H9 (cell line): Measurements from ENCODE around the gene PLCB1. TPM values are rescaled to one million over a fixed set of nuclear protein-coding genes. Genes with fewer than 3 reads are reported as not detected.

Source experiments
- DNase-seq: peaks from one replicate; pipeline ENCODE4 v3.0.0-alpha.2; 2017
- H2AFZ ChIP-seq: one replicate; pipeline ENCODE4 v1.6.1; 2013; ENCODE audit warnings: mild to moderate bottlenecking, low read length, control low read depth, moderate library complexity
- H2AK5ac ChIP-seq: 2 replicates; pipeline ENCODE4 v1.6.1; 2013; ENCODE audit warnings: low read length, control low read depth, mixed read lengths; ENCODE audit not compliant: insufficient read length
- H2BK120ac ChIP-seq: one replicate; pipeline ENCODE4 v1.6.1; 2013; ENCODE audit warnings: low read depth, mild to moderate bottlenecking, low read length, control low read depth, inconsistent platforms; ENCODE audit not compliant: poor library complexity, severe bottlenecking
- H2BK12ac ChIP-seq: 2 replicates; pipeline ENCODE4 v1.6.1; 2013; ENCODE audit warnings: low read length, control low read depth, mixed read lengths, low read depth; ENCODE audit not compliant: insufficient read length
- H2BK15ac ChIP-seq: 2 replicates; pipeline ENCODE4 v1.6.1; 2013; ENCODE audit warnings: low read depth, low read length, control low read depth
- H2BK20ac ChIP-seq: one replicate; pipeline ENCODE4 v1.6.1; 2013; ENCODE audit warnings: low read depth, mild to moderate bottlenecking, low read length, control low read depth, inconsistent platforms; ENCODE audit not compliant: poor library complexity, severe bottlenecking
- H2BK5ac ChIP-seq: 2 replicates; pipeline ENCODE4 v1.6.1; 2013; ENCODE audit warnings: low read length, control low read depth, mixed read lengths; ENCODE audit not compliant: insufficient read length
- H3K14ac ChIP-seq: 2 replicates; pipeline ENCODE4 v1.6.1; 2013; ENCODE audit warnings: low read length, control low read depth; ENCODE audit not compliant: insufficient read depth
- H3K18ac ChIP-seq: 2 replicates; pipeline ENCODE4 v1.6.1; 2013; ENCODE audit warnings: low read depth, mild to moderate bottlenecking, mixed read lengths, low read length, control low read depth; ENCODE audit not compliant: insufficient read length
- H3K23ac ChIP-seq: 2 replicates; pipeline ENCODE4 v1.6.1; 2013; ENCODE audit warnings: low read length, control low read depth, mixed read lengths, low read depth; ENCODE audit not compliant: insufficient read length
- H3K23me2 ChIP-seq: 2 replicates; pipeline ENCODE4 v1.6.1; 2013; ENCODE audit warnings: low read depth, mild to moderate bottlenecking, mixed read lengths, low read length, control low read depth; ENCODE audit not compliant: insufficient read length, poor library complexity, severe bottlenecking
- H3K27ac ChIP-seq: 2 replicates; pipeline ENCODE4 v1.5.1; 2013; ENCODE audit warnings: low read length, control low read depth, mixed read lengths, low read depth; ENCODE audit not compliant: insufficient read length
- H3K27me3 ChIP-seq: 2 replicates; pipeline ENCODE4 v1.6.1; 2013; ENCODE audit warnings: low read length, control low read depth, inconsistent platforms; ENCODE audit not compliant: insufficient read depth
- H3K4ac ChIP-seq: 2 replicates; pipeline ENCODE4 v1.6.1; 2013; ENCODE audit warnings: low read depth, mild to moderate bottlenecking, control low read depth, inconsistent platforms, low read length, moderate library complexity
- H3K4me1 ChIP-seq: 2 replicates; pipeline ENCODE4 v1.6.1; 2013; ENCODE audit warnings: low read length, control low read depth, inconsistent platforms; ENCODE audit not compliant: insufficient read depth
- H3K4me2 ChIP-seq: 2 replicates; pipeline ENCODE4 v1.6.1; 2013; ENCODE audit warnings: low read length, control low read depth, mixed read lengths; ENCODE audit not compliant: insufficient read length, insufficient read depth
- H3K56ac ChIP-seq: 2 replicates; pipeline ENCODE4 v1.6.1; 2013; ENCODE audit warnings: low read depth, mild to moderate bottlenecking, mixed read lengths, low read length, control low read depth; ENCODE audit not compliant: insufficient read length
- H3K79me1 ChIP-seq: 2 replicates; pipeline ENCODE4 v1.6.1; 2013; ENCODE audit warnings: low read depth, mild to moderate bottlenecking, moderate library complexity, low read length, control low read depth, inconsistent platforms; ENCODE audit not compliant: insufficient read depth, poor library complexity, severe bottlenecking
- H3K79me2 ChIP-seq: 2 replicates; pipeline ENCODE4 v1.6.1; 2013; ENCODE audit warnings: low read length, control low read depth, inconsistent platforms; ENCODE audit not compliant: insufficient read depth
- H3K9ac ChIP-seq: 2 replicates; pipeline ENCODE4 v1.6.1; 2013; ENCODE audit warnings: low read length, control low read depth, mixed read lengths; ENCODE audit not compliant: insufficient read length; ENCODE audit errors: extremely low read depth
- H3K9me3 ChIP-seq: one replicate; pipeline ENCODE4 v1.6.1; 2013; ENCODE audit warnings: low read depth, low read length, inconsistent platforms; ENCODE audit not compliant: control insufficient read depth
- H3T11ph ChIP-seq: one replicate; pipeline ENCODE4 v1.6.1; 2013; ENCODE audit warnings: mild to moderate bottlenecking, low read length, control low read depth, inconsistent platforms
- H4K20me1 ChIP-seq: one replicate; pipeline ENCODE4 v1.6.1; 2013; ENCODE audit not compliant: control insufficient read depth, insufficient read length, insufficient read depth
- H4K5ac ChIP-seq: 2 replicates; pipeline ENCODE4 v1.6.1; 2013; ENCODE audit warnings: low read depth, mild to moderate bottlenecking, mixed read lengths, low read length, control low read depth; ENCODE audit not compliant: insufficient read length
- H4K8ac ChIP-seq: replicated peaks from 2 replicates; pipeline ENCODE4 v1.6.1; 2013; ENCODE audit warnings: low read length, control low read depth, mixed read lengths, low read depth; ENCODE audit not compliant: insufficient read length
- H4K91ac ChIP-seq: 2 replicates; pipeline ENCODE4 v1.6.1; 2013; ENCODE audit warnings: low read depth, mild to moderate bottlenecking, moderate library complexity, mixed read lengths, low read length, control low read depth; ENCODE audit not compliant: insufficient read length
- H3K27ac Mint-ChIP-seq, 3 experiments: 2 replicates in 2 of 3; 3 replicates in 1 of 3; pipeline ENCODE4 v1.8.0; 2020 to 2021; ENCODE audit warnings: mixed read lengths in 3 of 3, mild to moderate bottlenecking in 1 of 3, moderate library complexity in 1 of 3
- H3K27me3 Mint-ChIP-seq: 2 replicates; pipeline ENCODE4 v1.8.0; 2021; ENCODE audit warnings: low read depth, mild to moderate bottlenecking, moderate library complexity, mixed read lengths
- H3K36me3 Mint-ChIP-seq, 3 experiments: 2 replicates in 2 of 3; 3 replicates in 1 of 3; pipeline ENCODE4 v1.8.0; 2020 to 2021; ENCODE audit warnings: low read depth in 3 of 3, mixed read lengths in 3 of 3; ENCODE audit not compliant: insufficient read depth in 1 of 3
- H3K4me1 Mint-ChIP-seq, 2 experiments: 2 replicates each; pipeline ENCODE4 v1.8.0; 2020; ENCODE audit warnings: mixed read lengths in 2 of 2
- H3K4me3 Mint-ChIP-seq, 2 experiments: 2 replicates in 1 of 2; 3 replicates in 1 of 2; pipeline ENCODE4 v1.8.0; 2020 to 2021; ENCODE audit warnings: mild to moderate bottlenecking in 2 of 2, mixed read lengths in 2 of 2, moderate library complexity in 1 of 2
- H3K9me3 Mint-ChIP-seq, 2 experiments: 2 replicates in 1 of 2; 3 replicates in 1 of 2; pipeline ENCODE4 v1.8.0; 2020; ENCODE audit warnings: mild to moderate bottlenecking in 2 of 2, mixed read lengths in 2 of 2, moderate library complexity in 1 of 2
- WGBS: extraction: QIAGEN DNeasy Blood & Tissue Kit; methylation state at CpG from one replicate; pipeline ENCODE4 v1.1.7; 2013; ENCODE audit warnings: missing lambda C conversion rate, low lambda C conversion rate, mixed read lengths; ENCODE audit not compliant: insufficient read length; ENCODE audit errors: extremely low coverage; 5-methylcytosine and 5-hydroxymethylcytosine counted together
- total RNA-seq: library from RNA; stranded (reverse); gene quantifications from 2 replicates; pipeline ENCODE4 v1.2.1, GENCODE V29; 2021
- TF ChIP-seq, protein P1 (sequence below): fragments of 200-600 bp; sonication (generic); conservative IDR thresholded peaks from 3 replicates; pipeline ENCODE4 v1.8.0; 2021; ENCODE audit warnings: antibody characterized with exemption, mild to moderate bottlenecking

The PLCB1 gene
- total RNA-seq, 1 experiment from 2014 or later, result 11.5 TPM

DNA sequence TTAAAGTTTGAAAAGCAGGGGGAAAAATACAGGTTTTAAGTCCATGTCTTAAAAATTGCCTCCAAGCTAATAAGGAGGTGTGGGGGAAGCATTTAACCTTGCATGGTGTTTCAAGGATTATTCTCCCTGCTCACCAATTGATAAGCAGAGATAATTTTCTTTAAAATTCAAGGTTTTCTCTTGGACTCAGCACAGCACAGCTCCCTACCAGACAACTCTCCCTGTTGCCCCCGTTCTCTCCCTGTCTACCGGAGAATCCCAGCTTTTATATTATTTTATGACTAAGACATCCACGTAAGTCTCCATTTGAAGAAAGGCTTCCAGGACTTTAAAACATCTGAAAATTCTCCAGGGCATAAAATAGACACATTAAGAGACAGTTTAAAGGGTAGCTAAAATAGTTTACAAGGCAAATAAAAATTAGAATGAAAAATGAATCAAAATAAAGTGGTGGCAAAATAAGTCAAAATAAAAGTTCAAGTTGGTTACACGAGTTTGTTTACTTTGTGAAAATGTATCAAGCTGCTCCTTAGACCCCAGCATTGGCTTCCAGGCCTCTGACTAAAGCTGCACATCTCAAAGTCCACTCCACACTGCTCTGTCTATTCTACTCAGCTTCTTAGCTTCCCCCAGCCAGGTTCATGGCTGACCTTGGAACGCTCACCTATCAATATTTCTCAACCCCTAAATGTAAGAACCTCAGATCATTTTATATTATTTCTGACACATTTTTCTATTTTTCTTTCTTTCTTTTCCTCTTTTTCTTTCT is 748.2 kb downstream of the PLCB1 start:
- no peak overlapping the region for H3K9ac ChIP-seq
- no peaks in the 10 kb centered on the region for H3K23me2 ChIP-seq
- no peaks in the 10 kb centered on the region for H3K27me3 ChIP-seq
- H3K14ac ChIP-seq, result no peak overlapping the region
- H3K27ac ChIP-seq, result no peak overlapping the region
- H4K8ac ChIP-seq, result no peak overlapping the region
- H4K5ac ChIP-seq, result no peak overlapping the region
- H3K9me3 Mint-ChIP-seq, result no peaks in the 10 kb centered on the region
- no peaks in the 10 kb centered on the region for H3K27me3 Mint-ChIP-seq
- no peak overlapping the region for H3K4me3 Mint-ChIP-seq
- no peaks in the 10 kb centered on the region for H3K9me3 ChIP-seq
- TF ChIP-seq, protein P1, sequence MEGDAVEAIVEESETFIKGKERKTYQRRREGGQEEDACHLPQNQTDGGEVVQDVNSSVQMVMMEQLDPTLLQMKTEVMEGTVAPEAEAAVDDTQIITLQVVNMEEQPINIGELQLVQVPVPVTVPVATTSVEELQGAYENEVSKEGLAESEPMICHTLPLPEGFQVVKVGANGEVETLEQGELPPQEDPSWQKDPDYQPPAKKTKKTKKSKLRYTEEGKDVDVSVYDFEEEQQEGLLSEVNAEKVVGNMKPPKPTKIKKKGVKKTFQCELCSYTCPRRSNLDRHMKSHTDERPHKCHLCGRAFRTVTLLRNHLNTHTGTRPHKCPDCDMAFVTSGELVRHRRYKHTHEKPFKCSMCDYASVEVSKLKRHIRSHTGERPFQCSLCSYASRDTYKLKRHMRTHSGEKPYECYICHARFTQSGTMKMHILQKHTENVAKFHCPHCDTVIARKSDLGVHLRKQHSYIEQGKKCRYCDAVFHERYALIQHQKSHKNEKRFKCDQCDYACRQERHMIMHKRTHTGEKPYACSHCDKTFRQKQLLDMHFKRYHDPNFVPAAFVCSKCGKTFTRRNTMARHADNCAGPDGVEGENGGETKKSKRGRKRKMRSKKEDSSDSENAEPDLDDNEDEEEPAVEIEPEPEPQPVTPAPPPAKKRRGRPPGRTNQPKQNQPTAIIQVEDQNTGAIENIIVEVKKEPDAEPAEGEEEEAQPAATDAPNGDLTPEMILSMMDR, result no peak
- H3K4me1 Mint-ChIP-seq, result no peaks in the 10 kb centered on the region
- H2BK5ac ChIP-seq, result no peak overlapping the region
- no CpG with 5 or more reads among the region's 5 CpGs for WGBS
- H3K56ac ChIP-seq, result no peak overlapping the region
- no peak overlapping the region for H2BK20ac ChIP-seq
- H3K4ac ChIP-seq, result no peak overlapping the region
- H3K79me1 ChIP-seq, result no peaks in the 10 kb centered on the region
- no peaks in the 10 kb centered on the region for H3K36me3 Mint-ChIP-seq
- no peaks in the 10 kb centered on the region for H3K4me1 ChIP-seq
- no peak overlapping the region for H4K91ac ChIP-seq
- no peak overlapping the region; a peak in 3 of 7 replicates for H3K27ac Mint-ChIP-seq
- DNase-seq, result no peak
- no peak overlapping the region for H3K4me2 ChIP-seq
- no peaks in the 10 kb centered on the region for H3K79me2 ChIP-seq
- no peak overlapping the region for H2BK15ac ChIP-seq
- no peak overlapping the region for H2BK120ac ChIP-seq
- H4K20me1 ChIP-seq, result no peaks in the 10 kb centered on the region
- H3K23ac ChIP-seq, result no peak overlapping the region
- H3K18ac ChIP-seq, result no peak overlapping the region
- H2BK12ac ChIP-seq, result no peak overlapping the region
- no peak overlapping the region for H2AK5ac ChIP-seq
- H2AFZ ChIP-seq, result no peak overlapping the region
- no peak overlapping the region for H3T11ph ChIP-seq
